GM21786 (cell line): ENCODE measurements around the gene SUMF2.
"Not testable (repeated sequence)": the region's sequence is repeated elsewhere in the genome, so short reads cannot be mapped to it uniquely, and the experiment has no call there.

ENCODE experiments used
- ATAC-seq: cut with Tn5 transposase; IDR thresholded peaks from one replicate; pipeline ENCODE4 v1.9.1; 2021; ENCODE audit not compliant: unreplicated experiment

The SUMF2 gene

GRCh38 chr7:56063882-56064625 lies at the start of gene SUMF2:
Gene SUMF2 (plus strand): TSS chr7:56064286. CDS start chr7:56064312, 26 bp downstream.
- ATAC-seq = peak; percentile 84

GRCh38 chr7:56017015-56017414 lies 47.1 kb upstream of the SUMF2 start:
- ATAC-seq = not testable (repeated sequence)

DNA sequence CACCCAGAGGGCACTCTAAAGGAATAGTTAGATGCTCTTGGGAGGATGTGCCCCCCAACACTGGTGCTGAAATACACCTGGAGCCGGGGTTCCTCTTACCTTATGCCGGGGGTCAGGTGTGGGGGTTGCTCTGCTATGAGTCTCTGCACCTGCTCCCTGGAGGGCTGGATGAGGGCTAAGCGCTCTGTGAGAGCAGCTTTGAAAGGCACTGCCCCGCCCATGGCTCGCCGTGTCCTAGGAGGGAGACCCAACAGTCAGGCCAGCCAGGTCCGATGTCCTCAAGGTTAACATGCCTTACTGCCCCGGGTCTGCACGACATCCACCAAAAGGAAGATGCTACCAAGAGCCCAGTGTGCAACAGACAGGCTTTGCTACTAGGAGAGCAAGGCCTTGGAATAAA lies 44.6 kb upstream of the SUMF2 start:
- ATAC-seq = no peak

DNA sequence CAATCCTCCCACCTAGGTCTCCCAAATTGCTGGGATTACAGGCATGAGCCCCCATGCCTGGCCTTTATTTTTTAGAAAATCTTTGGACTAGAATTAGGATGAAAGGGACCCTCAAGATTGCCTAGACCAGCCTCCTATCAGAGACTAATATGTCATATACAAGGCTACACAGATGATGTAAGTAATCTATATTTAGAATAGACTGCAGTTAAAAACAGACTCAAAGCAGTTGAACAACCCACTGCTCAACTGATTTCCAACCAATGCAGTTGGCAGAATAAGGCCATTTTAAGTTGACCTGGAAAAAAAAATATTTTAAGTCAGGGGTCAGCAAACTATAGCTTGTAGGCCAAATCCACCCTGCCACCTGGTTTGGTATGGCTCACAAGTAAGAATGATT lies 40.6 kb upstream of the SUMF2 start:
- no peak for ATAC-seq

DNA sequence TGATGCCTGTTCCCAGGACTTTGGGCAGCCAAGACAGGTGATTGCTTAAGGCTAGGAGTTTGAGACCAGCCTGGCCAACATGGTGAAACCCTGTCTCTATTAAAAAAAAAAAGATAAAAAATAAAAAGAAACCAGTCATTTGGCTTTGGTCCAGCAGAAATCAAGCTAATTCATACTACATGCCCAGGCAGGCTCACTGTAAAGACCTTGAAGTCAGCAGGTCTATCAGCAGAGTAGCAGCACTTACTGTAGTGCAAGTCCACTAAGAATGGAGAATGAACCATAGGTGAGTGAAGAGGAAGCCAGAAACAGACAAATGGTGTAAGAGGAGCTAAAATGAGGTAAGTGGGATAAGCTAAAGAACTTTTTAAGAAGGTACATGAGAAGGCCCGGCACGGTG lies 37.5 kb upstream of the SUMF2 start:
- no peak for ATAC-seq

DNA sequence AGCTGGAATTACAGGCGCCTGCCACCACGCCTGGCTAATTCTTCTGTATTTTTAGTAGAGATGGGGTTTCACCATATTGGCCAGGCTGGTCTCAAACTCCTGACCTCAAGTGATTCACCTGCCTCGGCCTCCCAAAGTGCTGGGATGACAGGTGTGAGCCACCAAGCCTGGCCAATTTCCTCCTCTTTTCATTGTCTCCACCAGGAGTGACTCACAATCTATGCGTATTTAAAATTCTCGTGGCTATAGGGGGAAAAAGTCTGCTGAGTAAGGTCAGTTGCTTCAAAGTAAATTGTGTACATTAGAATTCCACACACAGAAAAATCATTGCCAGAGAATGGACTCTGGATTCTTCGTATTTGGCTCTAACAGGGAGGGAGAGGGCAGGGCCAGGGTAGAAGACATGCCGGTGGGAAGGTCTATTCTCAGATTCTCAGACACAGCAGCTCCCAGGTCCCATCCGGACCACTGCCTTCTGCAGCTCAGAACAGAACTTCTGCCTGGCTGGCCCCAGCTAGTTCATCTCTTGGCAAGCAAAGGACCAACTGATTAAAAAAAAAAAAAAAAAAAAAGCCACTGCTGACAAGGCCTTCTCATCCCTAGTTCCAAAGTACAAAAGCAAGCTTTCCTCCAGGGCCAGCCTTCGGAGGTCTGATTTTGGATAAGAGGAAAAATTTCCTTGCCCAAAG lies 35.0 kb upstream of the SUMF2 start:
- no peak for ATAC-seq

- ATAC-seq = no peak
Measured at GRCh38 chr7:56030340-56030739, 33.7 kb upstream of the SUMF2 start.

- not testable (repeated sequence) for ATAC-seq
Measured at GRCh38 chr7:56031556-56031955, 32.5 kb upstream of the SUMF2 start.

- ATAC-seq = not testable (repeated sequence)
Measured at GRCh38 chr7:56032578-56032977, 31.5 kb upstream of the SUMF2 start.

GRCh38 chr7:56033671-56034432 lies 30.2 kb upstream of the SUMF2 start:
- peak; percentile 94 for ATAC-seq

DNA sequence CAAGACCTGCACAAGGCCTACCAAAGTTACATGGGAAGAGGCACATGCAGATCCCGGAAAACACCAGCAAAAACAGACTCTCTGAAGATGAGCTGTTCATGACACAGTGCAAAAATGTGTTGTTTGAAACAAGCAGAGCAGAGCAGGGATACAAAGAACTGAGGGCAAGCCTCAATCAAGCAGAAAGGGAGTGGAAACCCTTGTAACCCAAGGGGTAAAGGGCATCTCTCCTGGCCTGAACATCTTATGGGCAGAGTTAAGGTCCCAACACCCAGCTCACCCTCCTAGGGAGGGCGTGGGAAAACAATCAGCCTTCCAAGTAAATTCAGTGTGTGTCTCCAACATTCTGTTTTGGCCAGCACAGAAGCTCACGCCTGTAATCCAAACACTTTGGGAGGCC lies 23.4 kb upstream of the SUMF2 start:
- ATAC-seq = no peak

- not testable (repeated sequence) for ATAC-seq
Measured at GRCh38 chr7:56045758-56046157, 18.3 kb upstream of the SUMF2 start.

- no peak for ATAC-seq
Measured at GRCh38 chr7:56046721-56047445, 17.2 kb upstream of the SUMF2 start.

DNA sequence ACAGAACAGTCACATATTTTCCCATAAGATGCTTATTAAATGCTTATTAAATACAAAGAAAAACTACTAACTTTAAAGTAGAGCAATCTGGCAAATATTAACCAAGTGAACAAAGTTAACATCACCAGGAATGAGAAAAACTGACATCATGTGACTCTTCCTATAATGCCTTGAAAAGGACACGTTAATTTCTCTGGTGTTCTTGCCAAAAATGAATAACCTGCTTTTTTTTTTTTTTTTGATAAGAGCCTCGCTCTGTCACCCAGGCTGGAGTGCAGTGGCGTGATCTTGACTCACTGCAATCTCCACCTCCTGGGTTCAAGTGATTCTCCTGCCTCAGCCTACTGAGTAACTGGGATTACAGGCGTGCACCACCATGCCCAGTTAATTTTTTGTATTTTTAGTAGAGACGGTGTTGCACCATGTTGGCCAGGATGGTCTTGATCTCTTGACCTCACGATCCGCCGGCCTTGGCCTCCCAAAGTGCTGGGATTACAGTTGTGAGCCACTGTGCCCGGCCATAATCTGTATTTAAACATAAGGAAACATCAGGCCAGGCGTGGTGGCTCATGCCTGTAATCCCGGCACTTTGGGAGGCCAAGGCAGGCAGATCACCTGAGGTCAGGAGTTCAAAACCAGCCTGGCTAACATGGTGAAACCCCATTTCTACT lies 16.5 kb upstream of the SUMF2 start:
- ATAC-seq = not testable (repeated sequence)

GRCh38 chr7:56048245-56048644 lies 15.8 kb upstream of the SUMF2 start:
- no peak for ATAC-seq

- ATAC-seq = not testable (repeated sequence)
Measured at GRCh38 chr7:56048763-56049162, 15.3 kb upstream of the SUMF2 start.

DNA sequence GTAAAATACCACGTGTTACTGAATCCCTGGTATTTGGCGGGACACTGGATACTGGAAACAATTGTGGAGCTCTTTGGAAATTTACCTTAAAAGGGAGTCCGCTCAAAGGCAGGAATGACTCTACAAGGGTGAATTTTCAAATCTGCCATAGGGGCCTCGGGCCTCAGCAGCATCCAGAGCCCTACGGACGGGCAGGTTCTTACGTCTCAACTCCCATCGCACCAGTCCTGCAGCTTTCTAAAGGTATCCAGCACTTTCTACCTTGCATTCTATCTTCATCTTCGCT lies 13.1 kb upstream of the SUMF2 start:
- ATAC-seq = no peak

DNA sequence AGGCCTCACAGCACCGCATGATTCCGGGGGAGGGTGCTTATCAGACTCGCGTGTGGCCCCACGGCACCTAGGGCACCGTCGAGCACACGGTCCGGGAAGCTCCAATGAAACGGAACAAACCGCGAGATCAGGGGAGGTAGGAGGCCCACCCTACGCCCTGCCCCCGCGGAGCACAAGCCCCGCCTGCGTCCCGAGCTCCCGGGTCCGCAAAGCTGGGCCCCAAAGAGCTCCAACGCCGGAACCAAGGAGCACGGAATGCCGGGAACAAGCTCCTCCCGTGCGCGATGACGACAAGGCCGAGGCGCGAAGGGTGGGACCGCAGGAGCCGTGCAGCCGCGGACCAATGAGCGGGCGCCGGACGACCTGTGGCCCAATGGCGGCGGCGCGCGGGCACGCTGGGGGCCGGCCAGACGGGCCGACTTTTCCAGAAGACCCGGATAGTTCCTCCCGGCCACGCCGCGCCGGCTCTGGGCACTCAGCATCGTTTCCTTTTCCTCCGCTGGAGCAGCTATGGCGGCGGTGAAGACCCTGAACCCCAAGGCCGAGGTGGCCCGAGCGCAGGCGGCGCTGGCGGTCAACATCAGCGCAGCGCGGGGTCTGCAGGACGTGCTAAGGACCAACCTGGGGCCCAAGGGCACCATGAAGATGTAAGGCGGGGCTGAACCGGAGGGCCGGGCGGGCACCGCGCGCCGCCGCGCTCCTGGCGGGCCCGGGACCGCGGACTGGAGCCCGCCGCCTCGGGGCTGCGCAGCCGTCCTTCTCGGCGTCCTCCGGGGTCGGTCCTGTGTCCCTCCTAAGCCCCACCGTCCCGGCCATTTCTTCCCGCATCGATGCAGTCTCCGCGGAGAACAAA lies 12.5 kb upstream of the SUMF2 start, which contains the start of the genes CCT6A and PSPH:
Gene CCT6A, plus strand, starts transcription at position 427 of the 853 bp plus-strand sequence. Its CDS starts 84 bp downstream, at position 511.
Gene PSPH, minus strand, starts transcription at position 106 of the 853 bp plus-strand sequence. CDS start 30,232 bp downstream, outside the sequence.
- peak; percentile 95 for ATAC-seq

GRCh38 chr7:56053379-56053778 lies 10.7 kb upstream of the SUMF2 start:
- ATAC-seq = no peak

- no peak for ATAC-seq
Measured at GRCh38 chr7:56053993-56054392, 10.1 kb upstream of the SUMF2 start.
